Measurements from ENCODE around the gene RELB.

DNA sequence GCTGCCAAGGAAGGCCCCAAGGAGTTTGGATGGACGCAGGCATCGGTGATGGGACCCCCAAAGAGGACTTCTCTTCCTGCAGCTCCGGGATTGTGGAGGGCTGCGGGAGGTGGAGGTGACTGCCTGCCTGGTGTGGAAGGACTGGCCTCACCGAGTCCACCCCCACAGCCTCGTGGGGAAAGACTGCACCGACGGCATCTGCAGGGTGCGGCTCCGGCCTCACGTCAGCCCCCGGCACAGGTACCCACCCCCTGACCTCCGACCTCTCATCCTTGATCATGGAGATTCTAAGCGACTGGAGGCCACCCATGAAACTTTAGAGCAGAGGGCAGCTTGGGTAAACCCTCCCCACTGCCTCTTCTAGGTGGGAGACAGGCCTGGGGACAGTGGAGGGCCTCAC lies 20.7 kb downstream of the RELB start:
- TF ChIP-seq, protein P1, sequence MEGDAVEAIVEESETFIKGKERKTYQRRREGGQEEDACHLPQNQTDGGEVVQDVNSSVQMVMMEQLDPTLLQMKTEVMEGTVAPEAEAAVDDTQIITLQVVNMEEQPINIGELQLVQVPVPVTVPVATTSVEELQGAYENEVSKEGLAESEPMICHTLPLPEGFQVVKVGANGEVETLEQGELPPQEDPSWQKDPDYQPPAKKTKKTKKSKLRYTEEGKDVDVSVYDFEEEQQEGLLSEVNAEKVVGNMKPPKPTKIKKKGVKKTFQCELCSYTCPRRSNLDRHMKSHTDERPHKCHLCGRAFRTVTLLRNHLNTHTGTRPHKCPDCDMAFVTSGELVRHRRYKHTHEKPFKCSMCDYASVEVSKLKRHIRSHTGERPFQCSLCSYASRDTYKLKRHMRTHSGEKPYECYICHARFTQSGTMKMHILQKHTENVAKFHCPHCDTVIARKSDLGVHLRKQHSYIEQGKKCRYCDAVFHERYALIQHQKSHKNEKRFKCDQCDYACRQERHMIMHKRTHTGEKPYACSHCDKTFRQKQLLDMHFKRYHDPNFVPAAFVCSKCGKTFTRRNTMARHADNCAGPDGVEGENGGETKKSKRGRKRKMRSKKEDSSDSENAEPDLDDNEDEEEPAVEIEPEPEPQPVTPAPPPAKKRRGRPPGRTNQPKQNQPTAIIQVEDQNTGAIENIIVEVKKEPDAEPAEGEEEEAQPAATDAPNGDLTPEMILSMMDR (IDR thresholded peaks at IDR 0.05; ENCODE audit: insufficient read depth, low read length, poor library complexity, severe bottlenecking) = no peak
- no peak for TF ChIP-seq EZH2phosphoT487 (conservative IDR thresholded peaks at IDR 0.05; ENCODE audit: low read length)
